HepG2 (cell line): Measurements from ENCODE around the gene ANKRD12. TPM values are rescaled to one million over a fixed set of nuclear protein-coding genes. Genes with fewer than 3 reads are reported as not detected.

Experiments
- ARNT2 ChIP-seq: sonication (generic); formaldehyde crosslinking; IDR thresholded peaks from 2 replicates; pipeline ENCODE4 v1.8.0; 2022; ENCODE audit warnings: mild to moderate bottlenecking, low read depth, missing genetic modification reagents, moderate library complexity
- DNMT1 ChIP-seq: sonication (generic); formaldehyde crosslinking; IDR thresholded peaks from 2 replicates; pipeline ENCODE4 v1.5.1; 2020; ENCODE audit warnings: mild to moderate bottlenecking, missing genetic modification reagents
- ELF4 ChIP-seq: sonication (generic); formaldehyde crosslinking; IDR thresholded peaks from 2 replicates; pipeline ENCODE4 v1.5.0; 2020; ENCODE audit warnings: missing genetic modification reagents, mild to moderate bottlenecking, moderate library complexity, borderline replicate concordance
- FOSL2 ChIP-seq: sonication (generic); formaldehyde crosslinking; IDR thresholded peaks from 2 replicates; pipeline ENCODE4 v1.4.0; 2020; ENCODE audit warnings: missing genetic modification reagents
- GABPA ChIP-seq, 2 experiments: IDR thresholded peaks; 2 replicates each; pipeline ENCODE4 v1.6.1; 2011 to 2016; ENCODE audit warnings: low read depth in 2 of 2, low read length in 1 of 2, missing biosample characterization in 1 of 2, missing genetic modification characterization in 1 of 2
- KDM1A ChIP-seq: IDR thresholded peaks from 2 replicates; pipeline ENCODE4 v1.6.1; 2016; ENCODE audit warnings: missing compliant biosample characterization
- NFE2 ChIP-seq: sonication (generic); formaldehyde crosslinking; IDR thresholded peaks from 2 replicates; pipeline ENCODE4 v1.4.0; 2020; ENCODE audit warnings: missing genetic modification reagents
- NFE2L2 ChIP-seq: fragments of 150-350 bp; IDR thresholded peaks from 2 replicates; pipeline ENCODE4 v1.6.1; 2014; ENCODE audit warnings: low read length
- RBFOX2 ChIP-seq: fragments of 200-400 bp; formaldehyde crosslinking; IDR thresholded peaks from 2 replicates; pipeline ENCODE4 v1.6.1; 2017; ENCODE audit warnings: low read depth, mild to moderate bottlenecking, low read length
- SATB2 ChIP-seq: sonication (generic); formaldehyde crosslinking; IDR thresholded peaks from 2 replicates; pipeline ENCODE4 v1.5.0; 2020; ENCODE audit warnings: missing genetic modification reagents
- SRSF4 ChIP-seq: fragments of 200-400 bp; formaldehyde crosslinking; IDR thresholded peaks from one replicate; pipeline ENCODE4 v1.6.1; 2018; ENCODE audit warnings: mild to moderate bottlenecking, low read depth, low read length, moderate library complexity; ENCODE audit not compliant: poor library complexity, severe bottlenecking
- TGIF2 ChIP-seq: IDR thresholded peaks from 2 replicates; pipeline ENCODE4 v1.6.1; 2016; ENCODE audit warnings: control low read depth, missing compliant biosample characterization
- ZBTB21 ChIP-seq: sonication (generic); formaldehyde crosslinking; IDR thresholded peaks from 2 replicates; pipeline ENCODE4 v1.4.0; 2020; ENCODE audit warnings: missing genetic modification reagents
- ZKSCAN1 ChIP-seq: fragments of 150-350 bp; IDR thresholded peaks from 2 replicates; pipeline ENCODE4 v1.6.1; 2014; ENCODE audit warnings: low read length
- ZNF224 ChIP-seq: sonication (generic); formaldehyde crosslinking; IDR thresholded peaks from 2 replicates; pipeline ENCODE4 v1.5.0; 2020; ENCODE audit warnings: mild to moderate bottlenecking, missing genetic modification reagents
- ZNF292 ChIP-seq: sonication (generic); formaldehyde crosslinking; IDR thresholded peaks from 2 replicates; pipeline ENCODE4 v1.8.1; 2022; ENCODE audit warnings: mild to moderate bottlenecking, low read depth, missing genetic modification reagents, borderline replicate concordance
- ZNF3 ChIP-seq: IDR thresholded peaks from 2 replicates; pipeline ENCODE4 v1.7.0; 2017; ENCODE audit warnings: inconsistent platforms
- ZNF83 ChIP-seq: sonication (generic); formaldehyde crosslinking; IDR thresholded peaks from 2 replicates; pipeline ENCODE4 v1.4.0; 2020; ENCODE audit warnings: missing genetic modification reagents, mild to moderate bottlenecking, borderline replicate concordance
- polyA plus RNA-seq, 8 experiments: library from polyadenylated mRNA; depleted of rRNA in 3 of 8; stranded (reverse) in 7 of 8; unstranded in 1 of 8; fragments of >200 nt; fragmentation: Illumina TruSeq in 4 of 8; extraction: Trizol in 4 of 8; gene quantifications; 2 replicates each; pipeline versions ENCODE4 v1.2.1 to v1.2.3, GENCODE V29; 2011 to 2016; ENCODE audit warnings: low read depth in 4 of 8, missing spikeins in 1 of 8, mixed read lengths in 1 of 8; ENCODE audit not compliant: insufficient read depth in 1 of 8
- total RNA-seq, 5 experiments: library from RNA; depleted of rRNA; stranded (reverse); fragments of >200 nt; fragmentation: Illumina TruSeq; extraction: Trizol; gene quantifications; 2 replicates each; pipeline ENCODE4 v1.2.3, GENCODE V29; 2016; ENCODE audit warnings: low read depth in 1 of 5
- TF ChIP-seq, protein P1 (sequence below): sonication (generic); formaldehyde crosslinking; conservative IDR thresholded peaks from 2 replicates; pipeline ENCODE4 v1.4.0; 2020; ENCODE audit warnings: missing genetic modification reagents
- TF ChIP-seq, protein P2 (sequence below): sonication (generic); formaldehyde crosslinking; IDR thresholded peaks from 2 replicates; pipeline ENCODE4 v1.4.0; 2020; ENCODE audit warnings: mild to moderate bottlenecking, missing genetic modification reagents
- TF ChIP-seq, protein P3 (sequence below): sonication (generic); formaldehyde crosslinking; IDR thresholded peaks from 2 replicates; pipeline ENCODE4 v1.8.1; 2023; ENCODE audit warnings: mild to moderate bottlenecking, inconsistent platforms, moderate library complexity, missing genetic modification reagents, borderline replicate concordance
- TF ChIP-seq, protein P4 (sequence below): sonication (generic); formaldehyde crosslinking; IDR thresholded peaks from 2 replicates; pipeline ENCODE4 v1.4.0; 2020; ENCODE audit warnings: missing genetic modification reagents

Gene ANKRD12
- total and polyA plus RNA-seq, 2 of the 13 experiments (the other 11 are each of a cell fraction or from before 2014, with no cell fraction given), result 6.0 to 23.2 TPM

DNA sequence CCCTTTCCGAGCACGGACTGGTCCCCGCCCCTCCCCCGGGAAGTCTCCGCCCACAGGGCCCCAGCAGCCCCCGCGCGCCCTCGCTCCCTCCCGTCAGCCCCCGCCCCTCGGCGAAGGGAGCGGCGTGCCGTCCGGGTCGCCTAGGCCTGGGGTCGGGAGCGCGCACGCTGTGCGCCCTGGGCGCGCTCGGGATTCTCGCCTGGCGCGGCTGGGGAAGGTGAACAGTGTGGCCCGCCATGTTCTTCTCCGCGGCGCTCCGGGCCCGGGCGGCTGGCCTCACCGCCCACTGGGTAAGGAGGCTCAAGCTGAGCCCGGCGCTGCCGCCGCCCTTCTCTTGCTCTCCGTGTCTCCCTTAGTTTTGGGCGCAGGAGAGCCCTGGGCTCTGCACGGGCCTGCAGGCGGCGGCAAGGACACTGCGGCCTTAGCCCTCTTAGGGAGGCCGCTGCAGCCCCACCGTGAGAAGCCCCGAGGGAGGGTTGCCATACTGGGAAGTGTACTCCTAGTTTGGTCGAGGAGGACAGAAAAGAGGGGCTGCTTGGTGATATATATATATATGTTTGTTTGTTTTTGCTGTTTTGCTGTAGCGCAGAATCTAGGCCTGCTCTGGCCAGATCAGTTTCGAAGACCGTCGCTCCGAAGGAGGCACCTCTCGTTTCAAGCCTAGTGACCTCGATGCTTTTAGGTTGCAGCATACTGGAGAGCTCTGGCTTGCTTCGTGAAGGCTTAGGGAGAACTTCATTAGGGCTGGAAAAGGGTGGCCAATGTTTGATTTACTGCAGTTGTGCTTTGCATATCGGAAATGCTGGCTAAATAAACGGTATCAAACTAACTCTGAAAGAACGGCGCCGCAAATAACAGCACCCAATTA is 33.8 kb upstream of the ANKRD12 start, which contains the start of gene NDUFV2 (continued):
- TF ChIP-seq FOSL2 (CRISPR knock-in tag) (peak; percentile 22; the same call in 1 of the 2 replicates), ZNF3 (CRISPR knock-in tag) (no peak), NFE2L2 (no peak), ZNF83 (CRISPR knock-in tag) (no peak), ELF4 (CRISPR knock-in tag) (no peak), DNMT1 (CRISPR knock-in tag) (peak; percentile 71; the same call in 1 of the 2 replicates), ZNF224 (CRISPR knock-in tag) (peak; percentile 91; the same call in 1 of the 2 replicates), TGIF2 (CRISPR knock-in tag) (peak; percentile 54; the same call in 1 of the 2 replicates), ZBTB21 (CRISPR knock-in tag) (no peak), ARNT2 (peak; percentile 80), NFE2 (no peak), GABPA (IDR thresholded peaks at IDR 0.05; ENCODE audit: low read depth, low read length) (no peak), GABPA (CRISPR knock-in tag; IDR thresholded peaks at IDR 0.05; ENCODE audit: low read depth) (no peak), SATB2 (CRISPR knock-in tag) (0 out of 2 replicates have a peak, but pooled peaks have one; percentile 2), SRSF4 (no peak), ZNF292 (no peak), ZKSCAN1 (no peak), RBFOX2 (peak; percentile 99), KDM1A (no peak)
- TF ChIP-seq, protein P1, sequence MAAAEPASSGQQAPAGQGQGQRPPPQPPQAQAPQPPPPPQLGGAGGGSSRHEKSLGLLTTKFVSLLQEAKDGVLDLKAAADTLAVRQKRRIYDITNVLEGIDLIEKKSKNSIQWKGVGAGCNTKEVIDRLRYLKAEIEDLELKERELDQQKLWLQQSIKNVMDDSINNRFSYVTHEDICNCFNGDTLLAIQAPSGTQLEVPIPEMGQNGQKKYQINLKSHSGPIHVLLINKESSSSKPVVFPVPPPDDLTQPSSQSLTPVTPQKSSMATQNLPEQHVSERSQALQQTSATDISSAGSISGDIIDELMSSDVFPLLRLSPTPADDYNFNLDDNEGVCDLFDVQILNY (CRISPR knock-in tag), result peak; percentile 35; the same call in 1 of the 2 replicates
- TF ChIP-seq, protein P2, sequence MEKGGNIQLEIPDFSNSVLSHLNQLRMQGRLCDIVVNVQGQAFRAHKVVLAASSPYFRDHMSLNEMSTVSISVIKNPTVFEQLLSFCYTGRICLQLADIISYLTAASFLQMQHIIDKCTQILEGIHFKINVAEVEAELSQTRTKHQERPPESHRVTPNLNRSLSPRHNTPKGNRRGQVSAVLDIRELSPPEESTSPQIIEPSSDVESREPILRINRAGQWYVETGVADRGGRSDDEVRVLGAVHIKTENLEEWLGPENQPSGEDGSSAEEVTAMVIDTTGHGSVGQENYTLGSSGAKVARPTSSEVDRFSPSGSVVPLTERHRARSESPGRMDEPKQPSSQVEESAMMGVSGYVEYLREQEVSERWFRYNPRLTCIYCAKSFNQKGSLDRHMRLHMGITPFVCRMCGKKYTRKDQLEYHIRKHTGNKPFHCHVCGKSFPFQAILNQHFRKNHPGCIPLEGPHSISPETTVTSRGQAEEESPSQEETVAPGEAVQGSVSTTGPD (CRISPR knock-in tag), result no peak; the same call in 1 of the 2 replicates
- TF ChIP-seq, protein P3, sequence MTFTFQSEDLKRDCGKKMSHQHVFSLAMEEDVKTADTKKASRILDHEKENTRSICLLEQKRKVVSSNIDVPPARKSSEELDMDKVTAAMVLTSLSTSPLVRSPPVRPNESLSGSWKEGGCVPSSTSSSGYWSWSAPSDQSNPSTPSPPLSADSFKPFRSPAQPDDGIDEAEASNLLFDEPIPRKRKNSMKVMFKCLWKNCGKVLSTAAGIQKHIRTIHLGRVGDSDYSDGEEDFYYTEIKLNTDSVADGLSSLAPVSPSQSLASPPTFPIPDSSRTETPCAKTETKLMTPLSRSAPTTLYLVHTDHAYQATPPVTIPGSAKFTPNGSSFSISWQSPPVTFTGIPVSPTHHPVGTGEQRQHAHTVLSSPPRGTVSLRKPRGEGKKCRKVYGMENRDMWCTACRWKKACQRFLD, result peak; percentile 96; the same call in 1 of the 2 replicates
- TF ChIP-seq, protein P4, sequence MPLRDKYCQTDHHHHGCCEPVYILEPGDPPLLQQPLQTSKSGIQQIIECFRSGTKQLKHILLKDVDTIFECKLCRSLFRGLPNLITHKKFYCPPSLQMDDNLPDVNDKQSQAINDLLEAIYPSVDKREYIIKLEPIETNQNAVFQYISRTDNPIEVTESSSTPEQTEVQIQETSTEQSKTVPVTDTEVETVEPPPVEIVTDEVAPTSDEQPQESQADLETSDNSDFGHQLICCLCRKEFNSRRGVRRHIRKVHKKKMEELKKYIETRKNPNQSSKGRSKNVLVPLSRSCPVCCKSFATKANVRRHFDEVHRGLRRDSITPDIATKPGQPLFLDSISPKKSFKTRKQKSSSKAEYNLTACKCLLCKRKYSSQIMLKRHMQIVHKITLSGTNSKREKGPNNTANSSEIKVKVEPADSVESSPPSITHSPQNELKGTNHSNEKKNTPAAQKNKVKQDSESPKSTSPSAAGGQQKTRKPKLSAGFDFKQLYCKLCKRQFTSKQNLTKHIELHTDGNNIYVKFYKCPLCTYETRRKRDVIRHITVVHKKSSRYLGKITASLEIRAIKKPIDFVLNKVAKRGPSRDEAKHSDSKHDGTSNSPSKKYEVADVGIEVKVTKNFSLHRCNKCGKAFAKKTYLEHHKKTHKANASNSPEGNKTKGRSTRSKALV (CRISPR knock-in tag), result peak; percentile 85
